Measurements from ENCODE around the gene RDM1.
A peak's percentile ranks its signal among the peaks of the same experiment; 100 is the strongest.
"Not testable (repeated sequence)": the region's sequence is repeated elsewhere in the genome, so short reads cannot be mapped to it uniquely, and the experiment has no call there.

Gene RDM1

DNA sequence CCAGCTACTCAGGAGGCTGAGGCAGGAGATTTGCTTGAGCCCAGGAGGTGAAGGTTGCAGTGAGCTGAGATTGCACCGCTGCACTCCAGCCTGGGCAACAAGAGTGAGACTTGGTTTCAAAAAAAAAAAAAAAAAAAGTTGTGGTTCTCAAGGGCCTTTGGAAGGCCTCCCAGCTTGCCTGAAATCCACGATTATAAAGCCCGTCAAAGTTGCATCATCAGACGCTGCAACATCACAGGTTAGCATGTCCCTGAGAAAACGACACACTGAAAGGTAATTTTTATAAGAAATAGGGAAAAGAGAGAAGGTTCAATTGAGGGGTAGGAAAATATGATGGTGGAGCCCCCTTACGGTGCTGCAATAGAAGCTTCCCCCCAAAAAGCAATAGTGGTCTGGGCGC, 17.5 kb upstream of the RDM1 start:
- no peak overlapping the region for H3K4me3 ChIP-seq (ENCODE audit: low read depth, low read length)
- TF ChIP-seq CTCF (IDR thresholded peaks at IDR 0.05; ENCODE audit: low read depth, low read length), result no peak

DNA sequence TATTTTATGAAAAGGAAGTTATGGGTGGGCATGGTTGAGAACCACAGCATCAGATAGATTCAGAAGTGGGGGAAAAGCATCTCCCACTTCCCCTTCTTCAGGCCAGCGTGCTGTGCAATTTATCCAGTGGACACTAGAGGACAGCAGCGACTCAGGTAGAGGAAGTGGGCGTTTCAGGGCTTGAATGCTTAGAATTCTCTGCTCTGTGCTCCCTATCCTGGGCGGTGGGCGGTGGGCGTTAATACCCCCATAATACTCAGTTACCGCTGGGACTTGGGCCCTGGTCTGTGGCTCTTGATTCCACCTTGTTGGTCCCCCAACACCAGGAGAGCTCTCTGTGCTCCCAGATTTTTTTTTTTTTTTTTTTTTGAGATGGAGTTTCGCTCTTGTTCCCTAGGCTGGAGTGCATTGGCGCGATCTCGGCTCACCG, 16.6 kb upstream of the RDM1 start:
- no peak overlapping the region for H3K4me3 ChIP-seq (ENCODE audit: low read depth, low read length)
- peak; percentile 87 for TF ChIP-seq CTCF (IDR thresholded peaks at IDR 0.05; ENCODE audit: low read depth, low read length)

- no peak overlapping the region for H3K4me3 ChIP-seq (ENCODE audit: low read depth, low read length)
- no peak for TF ChIP-seq CTCF (IDR thresholded peaks at IDR 0.05; ENCODE audit: low read depth, low read length)
Observed at GRCh38 chr17:35944151-35944550, 13.6 kb upstream of the RDM1 start.

- H3K4me3 ChIP-seq (ENCODE audit: low read depth, low read length), result no peak within 1 kb of the TSS
- TF ChIP-seq CTCF (IDR thresholded peaks at IDR 0.05; ENCODE audit: low read depth, low read length), result no peak
Observed at GRCh38 chr17:35943537-35943936, 13.0 kb upstream of the RDM1 start, which contains the start of gene LYZL6. TSS of gene LYZL6 (minus strand) at chr17:35943713. CDS start at chr17:35939356, 4,357 bp downstream.

GRCh38 chr17:35942588-35943186, 12.1 kb upstream of the RDM1 start:
- H3K4me3 ChIP-seq (ENCODE audit: low read depth, low read length), result no peak overlapping the region
- no peak for TF ChIP-seq CTCF (IDR thresholded peaks at IDR 0.05; ENCODE audit: low read depth, low read length)

- not testable (repeated sequence) for H3K4me3 ChIP-seq (ENCODE audit: low read depth, low read length)
Observed at GRCh38 chr17:35938492-35938891, 7.9 kb upstream of the RDM1 start.

DNA sequence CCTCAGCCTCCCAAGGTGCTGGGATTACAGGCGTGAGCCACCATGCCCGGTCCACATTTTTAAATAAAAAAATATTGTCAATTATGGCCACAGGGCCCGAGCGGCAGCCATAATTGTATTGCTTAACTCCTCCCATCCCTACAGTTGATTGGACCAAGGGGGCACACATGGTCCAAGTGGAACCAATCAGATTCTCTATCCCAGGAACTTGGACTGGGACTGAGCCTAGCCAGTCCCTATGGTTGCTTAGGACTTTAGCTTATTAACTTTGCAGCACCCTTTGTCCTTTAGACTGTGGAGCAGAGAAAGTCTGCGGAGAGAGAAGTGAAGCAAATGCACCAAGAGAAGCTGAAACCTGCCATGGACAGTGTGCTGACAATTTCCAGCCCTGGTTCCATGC, 5.5 kb upstream of the RDM1 start:
- H3K4me3 ChIP-seq (ENCODE audit: low read depth, low read length), result no peak overlapping the region
- no peak for TF ChIP-seq CTCF (IDR thresholded peaks at IDR 0.05; ENCODE audit: low read depth, low read length)

- no peak overlapping the region for H3K4me3 ChIP-seq (ENCODE audit: low read depth, low read length)
- no peak for TF ChIP-seq CTCF (IDR thresholded peaks at IDR 0.05; ENCODE audit: low read depth, low read length)
Observed at GRCh38 chr17:35934760-35935159, 4.2 kb upstream of the RDM1 start.
